GM21737 (cell line): Measurements from ENCODE around the gene SUGCT.

Source experiments
- ATAC-seq: cut with Tn5 transposase; IDR thresholded peaks from one replicate; pipeline ENCODE4 v1.9.1; 2021; ENCODE audit warnings: mild to moderate bottlenecking, moderate library complexity; ENCODE audit not compliant: unreplicated experiment

SUGCT gene

GRCh38 chr7:40457776-40458480, 323.1 kb downstream of the SUGCT start:
- ATAC-seq: no peak

GRCh38 chr7:40463446-40463845, 328.6 kb downstream of the SUGCT start:
- no peak for ATAC-seq

DNA sequence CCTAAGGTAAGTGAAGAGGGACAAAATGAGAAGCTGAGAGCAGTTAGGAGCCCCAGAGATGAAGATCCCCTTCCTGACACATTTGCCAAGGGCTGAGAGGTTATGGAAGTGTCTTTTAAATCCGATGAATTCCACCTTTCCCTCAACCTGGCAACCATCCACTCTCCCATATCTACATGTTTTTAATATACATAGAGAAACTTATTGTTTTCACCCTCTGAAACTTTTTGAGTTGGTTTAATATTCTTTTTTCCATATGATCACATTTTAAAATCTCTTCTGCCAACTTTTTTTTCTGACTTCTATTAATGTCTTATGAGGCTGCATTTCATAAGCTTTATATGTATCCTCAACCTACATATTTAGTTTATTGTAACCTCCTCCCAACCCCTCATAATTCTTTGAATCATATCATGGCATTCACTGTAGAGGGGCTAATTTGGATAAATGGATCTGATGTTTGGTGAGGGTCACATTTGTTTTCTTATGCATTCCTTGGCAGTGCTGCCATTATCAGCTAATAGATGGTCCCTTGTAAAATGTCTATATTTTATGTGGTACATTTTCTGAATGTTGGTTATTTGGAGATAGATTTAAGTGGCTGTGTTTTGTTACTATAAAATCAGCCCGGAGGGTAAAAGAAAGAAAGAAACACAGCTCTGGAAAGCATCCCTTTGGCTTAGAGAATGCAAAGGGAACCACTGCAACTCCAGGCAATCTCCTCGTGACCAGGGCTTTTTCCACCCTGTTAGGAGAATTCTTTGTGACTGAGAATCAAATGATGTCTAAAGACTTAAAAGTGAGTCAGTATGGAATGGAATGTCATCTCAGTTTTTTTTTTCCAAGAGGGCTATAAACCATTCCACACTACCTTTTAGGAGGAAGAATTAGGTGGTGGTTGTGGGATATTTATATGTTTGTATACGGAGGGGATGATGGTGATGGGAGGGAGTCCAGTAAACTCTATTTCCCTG, 334.4 kb downstream of the SUGCT start:
- ATAC-seq: no peak

DNA sequence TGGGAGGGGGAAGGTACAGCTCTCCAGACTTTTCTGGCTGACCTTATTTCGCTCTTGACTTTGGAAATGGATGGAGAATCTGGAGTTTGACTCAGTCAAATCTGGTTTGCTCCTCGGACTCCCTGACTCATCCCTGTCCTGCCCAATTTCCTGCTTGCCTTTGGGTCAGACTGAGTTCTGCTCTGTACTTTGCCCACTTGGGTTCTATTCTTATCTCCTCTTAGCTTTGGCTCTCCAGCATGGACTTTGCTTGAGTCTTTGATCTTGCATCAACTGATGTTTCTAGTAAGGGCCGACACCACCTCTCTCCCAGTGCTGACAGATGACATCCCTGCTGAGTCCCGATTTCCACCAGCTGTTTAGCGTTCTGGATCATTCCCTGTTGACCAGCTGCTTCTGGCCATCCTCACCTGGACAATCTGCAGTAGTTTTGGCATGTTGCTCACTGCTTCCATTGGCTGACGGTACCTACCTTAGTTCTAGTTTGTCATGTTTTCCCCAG, 335.3 kb downstream of the SUGCT start:
- ATAC-seq: no peak

DNA sequence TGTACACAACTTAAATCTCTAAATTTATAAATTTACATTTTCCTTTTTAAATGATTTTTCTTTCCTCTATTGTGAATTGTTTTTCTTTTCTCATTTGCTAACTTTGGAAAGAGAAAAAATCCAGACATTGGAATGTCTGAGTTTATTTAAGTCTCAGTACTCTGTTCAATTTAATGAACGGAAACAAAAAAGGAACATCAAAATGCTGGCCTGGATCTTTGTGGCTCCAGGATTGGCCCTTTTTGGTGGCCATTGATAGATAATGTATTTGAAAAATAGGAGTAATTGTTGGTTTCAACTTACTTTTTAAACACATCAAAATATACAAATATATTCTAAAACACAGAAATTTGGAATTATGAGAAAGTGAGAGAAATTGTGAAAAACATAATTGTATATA, 336.0 kb downstream of the SUGCT start:
- no peak for ATAC-seq

- no peak for ATAC-seq
Measured at GRCh38 chr7:40471891-40472290, 337.1 kb downstream of the SUGCT start.

GRCh38 chr7:40474790-40475680, 340.2 kb downstream of the SUGCT start:
- peak; percentile 97 for ATAC-seq

DNA sequence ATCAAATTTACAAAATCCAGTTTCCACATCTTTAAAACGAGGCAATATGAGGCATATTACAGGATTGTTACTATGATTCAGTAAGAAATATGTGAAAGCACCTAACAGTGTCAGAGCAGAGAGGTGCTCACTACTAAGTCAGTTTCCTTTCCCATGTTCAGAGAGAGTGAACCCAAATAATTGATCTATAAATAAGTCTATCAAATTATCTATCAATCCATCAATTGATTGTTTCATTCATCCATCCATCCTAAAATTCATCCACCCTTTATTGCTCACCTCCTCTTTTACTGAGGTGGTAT, 340.8 kb downstream of the SUGCT start:
- no peak for ATAC-seq

GRCh38 chr7:40477094-40477493, 342.3 kb downstream of the SUGCT start:
- no peak for ATAC-seq

DNA sequence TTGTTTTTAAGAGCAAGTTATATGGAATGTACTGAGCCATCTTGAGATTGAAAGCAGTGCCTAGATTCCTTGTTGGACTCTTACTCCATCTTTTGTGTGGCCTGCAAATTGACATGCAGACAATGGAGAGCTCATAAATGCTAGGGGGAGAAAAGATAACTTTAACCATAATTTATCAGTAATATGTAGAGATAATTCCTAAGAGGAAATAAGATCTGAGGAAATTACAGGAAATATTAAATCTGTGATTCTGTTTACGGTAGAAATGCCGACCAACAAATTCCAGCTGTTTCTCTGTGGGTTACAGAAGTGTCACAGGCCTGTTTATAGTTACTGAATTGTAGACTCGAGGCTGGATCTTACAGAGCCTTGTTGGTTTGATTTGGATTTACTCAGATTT, 348.0 kb downstream of the SUGCT start:
- ATAC-seq: no peak

- no peak for ATAC-seq
Measured at GRCh38 chr7:40483630-40484029, 348.8 kb downstream of the SUGCT start.

GRCh38 chr7:40489844-40490602, 355.2 kb downstream of the SUGCT start:
- no peak for ATAC-seq

GRCh38 chr7:40490603-40490924, 355.8 kb downstream of the SUGCT start:
- ATAC-seq: no peak

- ATAC-seq: no peak
Measured at GRCh38 chr7:40492946-40493345, 358.1 kb downstream of the SUGCT start.

- no peak for ATAC-seq
Measured at GRCh38 chr7:40493609-40494051, 358.8 kb downstream of the SUGCT start.

GRCh38 chr7:40498924-40499510, 364.2 kb downstream of the SUGCT start:
- ATAC-seq: no peak

DNA sequence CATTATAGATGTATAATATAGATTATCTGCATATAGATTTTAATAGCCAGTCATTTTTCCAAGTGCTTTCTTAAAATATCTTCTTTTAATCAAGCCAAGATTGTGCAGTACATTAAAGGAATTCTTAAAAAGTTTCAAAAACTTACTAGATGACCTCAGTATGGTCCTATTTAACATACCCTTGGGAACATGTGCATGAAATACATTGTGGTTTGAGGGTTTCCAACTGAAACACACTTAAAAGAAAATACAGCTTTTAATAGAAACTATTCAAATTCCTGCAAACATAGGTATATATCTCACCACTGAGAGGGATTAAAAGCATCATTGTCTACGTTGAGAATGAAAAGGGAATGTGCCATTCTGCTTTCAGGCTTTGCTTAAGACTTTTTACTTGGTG, 364.9 kb downstream of the SUGCT start:
- ATAC-seq: no peak

DNA sequence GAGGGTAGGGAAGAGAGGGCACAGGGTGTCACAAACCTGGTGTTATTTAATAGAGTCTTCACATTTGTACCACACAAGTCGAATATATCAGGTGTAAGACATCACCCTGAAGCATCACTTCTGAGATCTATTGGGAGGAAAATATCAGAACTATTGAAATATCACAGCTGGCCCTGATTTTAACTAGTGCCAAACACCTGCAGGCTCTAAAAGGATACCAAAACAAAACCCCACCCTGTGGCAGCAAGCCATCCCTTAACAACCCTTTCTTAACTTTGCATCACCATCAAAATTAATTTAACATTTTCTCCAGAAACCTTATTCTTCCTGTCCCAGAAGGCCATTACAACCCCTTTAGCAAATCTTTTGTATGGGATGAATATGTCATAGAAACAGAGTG, 365.4 kb downstream of the SUGCT start:
- ATAC-seq: no peak

DNA sequence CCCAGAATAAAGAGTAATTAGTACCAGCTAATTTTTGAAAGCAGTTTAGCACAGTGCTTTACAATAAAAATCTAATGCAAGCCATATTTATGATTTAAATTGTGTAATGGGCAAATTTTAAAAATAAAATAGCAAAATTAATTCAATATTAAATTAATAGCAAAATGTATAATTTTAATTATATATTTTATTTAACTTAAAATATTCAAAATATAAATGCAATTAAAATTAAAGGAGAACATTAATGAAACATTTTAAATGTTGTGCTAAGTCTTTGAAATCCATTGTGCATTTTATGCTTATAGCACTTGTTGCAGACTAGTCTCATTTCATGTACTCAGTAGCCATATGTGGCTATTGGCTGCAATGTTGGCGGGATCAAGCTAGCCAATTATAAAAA, 367.6 kb downstream of the SUGCT start:
- no peak for ATAC-seq

DNA sequence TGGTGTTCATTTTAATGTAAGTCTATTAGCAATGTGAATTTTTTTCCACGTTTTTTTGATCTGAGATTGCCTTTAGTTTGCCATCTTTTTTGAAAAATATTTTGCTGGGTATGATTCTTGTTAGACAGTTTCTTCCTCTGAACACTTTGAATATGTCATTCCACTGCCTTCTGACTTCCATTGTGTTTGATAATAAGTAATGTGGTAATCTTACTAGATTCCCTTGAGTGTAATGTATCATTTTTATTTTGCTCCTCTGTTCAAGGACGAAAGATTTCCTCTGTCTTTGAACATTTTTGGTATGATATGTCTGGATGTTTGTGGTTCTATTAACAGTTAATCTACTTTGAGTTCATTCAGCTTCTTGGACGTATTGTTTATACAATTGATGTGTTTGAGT, 371.4 kb downstream of the SUGCT start:
- no peak for ATAC-seq
